Activated CD4-positive, alpha-beta T cell treated with anti-CD3 and anti-CD28 coated beads for 1 hour (primary cell): ENCODE results near the gene TKT.

ENCODE experiments used
- DNase-seq: peaks from one replicate; pipeline ENCODE4 v3.0.0-alpha.2; 2020

The TKT gene

DNA sequence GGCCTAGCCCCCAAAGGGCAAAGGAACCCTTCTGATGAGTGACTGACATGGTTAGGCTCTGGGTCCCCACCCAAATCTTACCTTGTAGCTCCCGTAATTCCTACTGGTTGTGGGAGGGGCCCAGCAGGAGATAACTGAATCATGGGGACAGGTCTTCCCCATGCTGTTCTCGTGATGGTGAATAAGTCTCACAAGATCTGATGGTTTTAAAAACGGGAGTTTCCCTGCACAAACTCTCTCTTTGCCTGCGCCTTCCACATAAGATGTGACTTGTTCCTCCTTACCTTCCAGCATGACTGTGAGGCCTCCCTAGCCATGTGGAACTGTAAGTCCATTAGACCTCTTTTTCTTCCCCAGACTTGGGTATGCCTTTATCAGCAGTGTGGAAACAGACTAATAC, 16.9 kb downstream of the TKT start:
- no peak for DNase-seq

DNA sequence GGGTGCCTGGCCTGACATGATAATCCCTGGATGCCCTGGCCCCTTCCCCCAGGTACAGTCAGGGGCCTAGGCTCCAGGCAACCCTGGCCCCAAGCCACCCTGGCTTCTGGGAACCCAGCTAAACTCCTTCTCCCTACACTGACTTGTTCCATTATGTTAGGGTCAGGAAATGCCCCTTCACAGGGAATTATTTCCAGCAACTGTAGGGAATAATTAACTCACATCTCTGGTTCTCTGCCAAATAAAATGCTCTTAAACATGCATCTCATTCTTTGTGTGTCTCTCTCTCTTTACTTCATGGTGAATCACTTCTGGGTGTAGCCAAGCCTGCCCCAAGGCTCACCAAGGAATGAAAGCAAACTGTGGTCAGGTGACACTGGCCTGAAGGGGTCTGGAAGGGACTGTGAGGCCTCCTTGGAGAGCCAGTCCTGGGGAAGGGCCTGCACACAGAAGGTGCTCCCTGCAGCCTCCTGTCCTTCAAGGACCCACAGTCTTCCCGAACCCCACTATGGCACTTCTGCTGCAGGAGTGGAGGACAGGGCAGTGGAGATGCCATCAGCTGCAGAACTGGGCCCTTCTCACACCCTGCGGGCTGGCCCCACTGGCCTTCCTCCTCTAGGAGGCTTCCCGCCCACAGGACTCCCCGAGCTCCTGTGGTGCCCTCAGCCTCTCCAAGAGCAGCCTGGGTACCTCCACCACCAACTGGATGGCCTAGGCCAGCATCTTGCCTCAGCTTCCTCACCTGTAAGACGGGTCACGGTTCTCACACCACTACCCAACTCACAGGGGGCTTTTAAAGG, 17.6 kb downstream of the TKT start:
- no peak for DNase-seq

DNA sequence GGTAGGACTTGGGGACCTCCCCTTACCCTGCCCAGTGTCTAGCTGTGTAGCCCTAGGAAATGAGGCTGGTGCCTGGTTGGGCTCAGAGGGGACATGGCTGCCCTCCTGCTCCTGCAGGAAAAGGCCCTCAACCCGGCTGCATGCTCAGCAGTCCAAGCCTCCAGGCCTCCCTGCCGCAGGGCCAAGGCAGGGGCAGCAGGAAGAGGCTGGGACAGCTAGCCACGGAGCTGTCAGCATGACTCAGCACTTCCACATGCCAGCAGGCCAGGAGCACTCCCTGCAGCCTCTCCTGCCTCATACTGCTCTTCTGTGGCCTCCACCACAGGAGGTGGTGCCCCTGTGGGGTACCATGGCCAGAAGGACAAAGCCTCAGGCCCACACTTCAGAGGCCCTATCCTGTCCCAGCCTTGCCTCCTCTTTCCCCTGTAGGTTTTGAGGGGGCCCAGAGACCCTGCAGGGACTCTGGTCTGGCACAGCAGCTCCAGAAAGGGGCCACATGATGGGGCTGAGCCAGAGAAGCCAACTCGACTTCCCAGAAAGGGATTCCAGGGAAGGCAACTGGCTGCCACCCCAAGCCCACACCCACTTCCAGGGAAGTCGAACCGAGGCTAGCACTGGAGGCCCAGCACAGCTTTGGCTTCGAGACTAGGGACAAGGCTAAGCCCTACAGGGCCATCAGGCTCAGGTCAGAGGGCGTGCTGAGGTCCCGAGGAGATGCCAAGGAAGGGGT, 19.5 kb downstream of the TKT start:
- DNase-seq = no peak

DNA sequence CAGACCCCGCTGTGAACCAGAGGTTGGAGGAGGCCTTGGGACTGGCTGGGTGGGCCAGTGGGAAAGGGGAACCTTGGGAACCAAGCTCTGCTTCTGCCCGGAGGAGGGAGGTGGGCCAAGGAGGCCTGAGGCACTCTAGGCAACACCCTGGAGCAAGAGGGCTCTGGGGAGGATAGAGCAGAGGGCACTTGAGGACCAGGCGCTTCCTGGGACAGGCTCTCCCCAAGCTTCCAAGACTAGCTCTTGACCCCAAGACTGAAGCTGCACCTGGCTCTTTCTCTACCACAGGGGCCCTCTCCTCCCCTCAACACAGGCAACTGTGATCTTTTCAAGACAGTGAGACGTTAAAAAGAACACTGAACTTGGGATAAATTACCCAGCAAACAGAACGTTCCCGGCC, 20.3 kb downstream of the TKT start:
- no peak for DNase-seq

DNA sequence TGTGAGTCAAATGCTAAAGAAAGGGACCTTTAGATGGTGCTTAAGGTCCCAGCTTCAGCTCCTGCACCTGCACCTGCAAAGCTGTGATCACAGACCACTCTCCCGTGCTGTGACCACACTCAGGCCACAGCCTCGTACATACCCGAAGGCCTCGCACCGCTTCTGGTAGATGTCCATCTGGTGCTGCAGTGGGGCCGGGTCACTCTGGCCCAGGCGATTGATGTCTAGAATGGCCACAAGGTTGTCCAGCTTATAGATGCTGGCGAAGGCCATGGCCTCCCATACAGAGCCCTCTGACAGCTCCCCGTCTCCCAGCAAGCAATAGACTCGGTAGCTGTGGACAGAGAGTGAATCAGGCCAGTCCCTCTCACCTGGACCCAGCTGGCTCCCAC, 21.0 kb downstream of the TKT start:
- no peak for DNase-seq

DNA sequence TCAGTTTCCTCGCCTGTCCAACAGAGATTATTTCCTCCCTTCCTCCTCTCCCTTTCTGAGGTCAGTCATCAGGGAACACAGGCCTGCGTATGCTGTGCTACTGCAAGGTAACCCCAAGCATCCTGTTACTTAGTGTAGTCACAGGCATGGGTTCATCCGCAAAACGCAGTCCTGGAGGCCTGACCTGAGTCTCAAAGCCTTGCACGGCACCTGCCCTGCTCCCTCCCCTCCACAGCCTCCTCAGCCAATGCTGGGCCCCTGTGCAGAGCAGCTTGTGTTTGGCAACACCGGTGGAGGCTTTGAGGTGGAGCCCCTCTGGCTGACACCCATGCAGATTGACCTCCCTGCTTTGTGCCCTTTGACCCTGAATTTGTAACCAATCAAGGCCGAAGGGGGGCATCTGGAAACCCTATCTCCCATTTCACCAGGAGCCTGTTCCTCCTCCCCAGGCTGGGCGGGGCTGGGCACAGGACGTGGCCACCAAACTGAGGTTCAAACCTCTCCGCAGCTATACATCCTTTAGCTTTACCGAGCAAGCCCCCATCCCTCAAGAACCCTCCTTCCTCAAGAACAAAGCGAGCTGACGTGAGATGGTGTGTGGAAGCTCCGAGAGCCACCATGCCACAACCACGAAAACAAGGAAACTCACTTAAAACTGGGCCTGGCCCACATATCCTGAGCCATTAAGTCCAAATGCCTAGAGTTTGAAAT, 21.5 kb downstream of the TKT start:
- no peak for DNase-seq

DNA sequence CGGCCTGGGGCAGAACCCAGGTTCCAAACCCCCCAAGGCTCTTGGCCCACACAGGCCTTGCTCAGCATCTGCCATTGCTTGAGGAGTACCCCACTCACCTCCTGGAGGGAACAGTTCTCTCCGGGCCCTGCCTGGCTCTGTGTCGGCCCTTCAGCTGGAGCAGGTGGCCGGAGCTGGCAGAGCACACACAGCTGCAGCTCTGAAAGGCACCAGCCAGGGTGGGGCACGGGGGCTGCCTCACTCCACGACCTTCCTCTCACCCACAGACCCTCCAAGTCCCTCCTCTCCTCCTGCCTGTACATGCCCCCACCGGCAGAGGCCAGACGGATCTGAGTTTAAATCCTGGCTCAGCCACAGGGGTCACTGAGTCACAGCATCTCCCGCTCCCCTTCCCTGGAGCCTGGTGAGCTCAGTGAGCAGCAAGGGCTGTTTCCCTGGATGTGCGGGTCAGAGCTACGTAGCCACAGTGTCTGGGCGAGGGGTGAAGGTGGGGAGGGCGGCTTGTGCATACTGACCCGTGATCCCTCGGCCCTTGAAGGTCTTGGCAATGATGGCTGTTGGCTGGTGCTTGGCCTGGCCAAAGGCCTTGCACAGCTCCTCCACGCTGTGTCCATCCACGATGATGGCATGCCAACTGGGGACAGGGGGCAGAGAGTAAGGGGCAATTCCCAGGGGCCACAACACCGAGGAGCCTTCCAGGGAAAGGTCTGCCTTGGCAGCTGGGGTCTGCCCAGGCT, 23.0 kb downstream of the TKT start:
- no peak for DNase-seq

DNA sequence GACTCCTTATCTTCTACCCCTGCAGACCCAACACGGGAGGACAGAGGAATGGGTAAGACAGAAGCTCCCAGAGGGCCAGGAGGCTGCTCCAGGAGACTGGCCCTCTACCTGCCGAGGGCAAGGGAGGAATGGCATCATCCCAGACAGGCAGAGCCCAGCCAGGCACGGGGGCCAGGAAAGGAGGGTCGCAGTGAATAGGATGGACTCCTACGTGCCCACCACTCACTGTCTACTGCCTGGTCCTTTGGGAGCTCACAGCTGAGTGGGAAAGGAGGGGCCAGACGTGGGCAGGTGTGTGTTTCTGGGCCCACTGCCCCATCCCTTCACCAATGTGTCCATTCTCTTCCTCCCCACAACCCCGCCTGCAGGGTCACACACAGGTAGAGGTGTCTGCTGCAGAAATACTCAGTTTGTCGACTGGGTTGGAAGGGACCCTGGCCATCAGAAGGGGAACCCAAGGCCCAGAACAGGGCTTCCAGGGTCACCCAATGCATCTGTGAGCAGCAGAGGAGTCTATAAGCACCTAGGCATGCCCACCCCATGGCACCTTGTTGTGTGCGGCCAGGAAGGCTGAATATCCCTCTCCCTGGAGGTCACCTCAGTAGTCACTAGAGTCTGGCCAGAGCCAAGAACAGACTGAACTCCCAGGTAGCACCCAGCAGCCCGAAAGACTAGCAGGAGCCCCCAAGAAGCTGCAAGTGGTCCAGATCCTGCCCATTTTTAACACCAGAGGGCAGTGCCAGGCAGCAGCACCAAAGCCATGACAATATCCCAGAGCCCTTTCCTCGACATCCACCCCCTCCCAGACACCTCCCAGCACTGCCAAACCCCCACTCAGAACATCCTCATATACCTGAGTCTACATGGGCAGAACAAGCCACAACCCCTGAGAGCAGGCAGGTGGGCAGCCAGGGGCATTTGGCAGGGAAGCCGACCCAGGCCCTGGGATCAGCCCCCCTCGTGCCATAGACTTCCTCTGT, 24.0 kb downstream of the TKT start:
- DNase-seq = no peak

DNA sequence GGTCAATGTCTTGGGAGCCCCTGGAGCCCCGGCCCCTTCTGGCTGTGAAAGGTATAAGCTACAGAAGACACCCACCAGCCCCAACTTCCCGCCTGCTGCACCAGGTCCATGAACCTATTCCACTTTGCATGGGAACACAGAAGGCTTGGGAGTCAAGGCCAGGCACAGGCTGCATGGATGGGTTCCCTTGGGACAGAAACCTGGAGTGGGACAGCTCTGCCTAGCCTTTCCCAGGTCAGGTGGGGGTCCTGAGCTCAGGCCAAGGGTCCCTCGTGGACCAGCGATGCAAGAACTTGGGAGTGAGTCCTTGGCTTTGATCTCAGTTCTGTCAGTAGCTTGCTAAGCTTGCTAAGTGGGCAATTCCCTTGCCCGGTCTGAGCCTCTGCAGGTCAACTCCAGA, 25.0 kb downstream of the TKT start:
- DNase-seq = no peak

DNA sequence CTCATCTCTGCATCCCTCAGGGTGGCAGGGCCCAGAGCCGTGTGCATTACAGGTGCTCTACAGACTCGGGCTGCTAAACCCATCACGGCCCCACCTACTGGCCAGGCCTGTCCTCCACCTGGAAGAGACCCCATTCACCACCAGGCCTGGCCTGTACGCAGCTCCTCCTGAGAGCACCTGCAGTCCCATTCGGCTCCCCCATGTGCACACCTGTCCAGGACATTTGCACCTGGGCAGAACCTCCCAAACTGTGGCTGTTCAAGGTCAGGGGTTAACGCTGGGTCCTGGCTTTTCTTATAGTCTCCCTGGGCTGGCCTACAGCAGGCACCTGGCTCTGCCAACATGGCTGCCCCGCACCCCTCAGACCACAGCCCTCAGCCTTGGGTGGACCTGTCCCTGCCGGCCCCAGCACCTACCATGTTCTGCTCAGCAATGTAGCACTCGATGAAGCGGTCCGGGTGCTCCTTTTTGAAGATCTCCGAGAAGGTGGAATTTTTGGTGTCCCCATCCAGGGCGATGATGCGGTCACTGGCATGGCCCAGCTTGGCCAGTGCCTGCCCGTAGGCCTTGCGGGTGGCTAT, 25.7 kb downstream of the TKT start:
- DNase-seq = no peak

DNA sequence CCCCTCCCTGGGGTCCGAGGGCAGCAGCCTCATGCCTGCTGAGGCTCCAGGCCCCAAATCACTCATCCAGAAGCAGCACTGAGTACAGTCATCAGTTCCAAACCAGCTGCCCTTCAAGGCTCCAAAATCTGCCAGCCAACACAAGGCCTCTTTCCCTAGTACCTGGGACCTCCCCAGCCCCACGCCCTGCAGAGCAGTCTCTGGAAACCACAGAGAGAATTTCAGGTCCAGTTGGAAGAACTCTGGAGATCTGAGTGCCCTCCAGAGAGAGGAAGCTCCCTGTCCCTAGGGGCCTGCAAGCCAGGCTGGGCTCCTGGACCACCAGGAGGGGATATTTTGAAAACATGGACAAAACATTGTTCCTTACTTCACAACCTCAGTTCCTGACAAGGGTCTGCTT, 26.2 kb downstream of the TKT start:
- DNase-seq = no peak

DNA sequence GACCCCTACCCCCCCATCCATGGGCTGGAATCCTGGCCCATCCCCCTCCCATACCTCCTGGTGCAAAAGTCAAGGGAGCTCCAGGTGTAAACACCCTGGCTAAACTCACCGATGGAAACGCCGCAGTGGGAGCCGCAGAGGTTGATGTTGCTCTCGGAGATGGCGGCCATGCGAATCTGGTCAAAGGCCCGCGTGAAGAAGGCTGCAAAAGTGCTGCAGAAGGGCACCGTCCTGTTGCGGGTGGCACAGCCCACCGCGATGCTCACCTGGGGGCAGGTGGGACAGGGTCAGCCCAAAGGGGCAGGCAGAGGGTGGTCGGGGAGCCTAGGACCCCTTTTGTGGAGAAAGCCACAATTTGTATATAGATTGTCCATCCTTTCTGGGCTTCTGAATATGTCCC, 26.7 kb downstream of the TKT start:
- no peak for DNase-seq

DNA sequence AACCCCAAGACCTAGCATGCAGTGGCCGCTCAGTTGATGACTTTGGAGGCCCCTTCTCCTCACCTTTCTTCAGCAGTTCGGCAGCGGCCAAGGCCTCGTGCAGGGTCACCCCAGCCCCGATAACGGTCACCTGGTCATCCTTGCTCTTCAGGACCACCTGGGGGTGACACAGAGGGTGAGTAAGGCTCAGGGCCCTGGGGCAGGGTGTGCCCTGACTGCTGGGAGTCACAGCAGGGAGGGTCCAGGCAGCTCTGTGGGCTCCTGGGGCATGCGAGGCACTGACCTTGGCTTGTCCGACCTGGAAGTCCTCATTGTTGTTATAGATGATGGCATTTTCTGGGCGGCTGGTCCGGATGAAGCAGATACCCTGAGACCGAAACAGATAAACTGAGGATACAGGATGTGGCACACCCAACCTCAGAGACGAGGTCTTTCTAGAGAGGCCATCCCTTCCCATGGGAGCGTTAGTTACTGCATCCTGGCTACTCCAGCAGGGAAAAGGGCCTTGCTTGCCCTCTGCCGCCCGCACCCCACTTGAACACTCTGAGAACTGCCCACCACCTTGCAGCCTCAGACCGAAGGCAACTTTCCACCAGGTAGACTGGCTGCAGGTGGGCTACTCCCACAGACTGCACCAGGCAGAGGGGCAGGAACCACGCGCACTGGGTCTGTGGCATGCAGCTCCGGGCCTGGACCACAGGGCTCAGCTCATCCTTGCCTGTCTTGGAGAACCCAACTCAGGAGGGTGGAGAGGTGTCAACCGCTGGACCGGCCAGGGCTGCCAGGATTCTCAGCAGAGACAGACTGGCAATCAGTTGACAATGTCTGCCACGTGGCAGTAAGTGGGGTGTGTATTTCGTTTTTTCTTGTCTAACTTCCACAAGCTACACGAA, 27.6 kb downstream of the TKT start:
- no peak for DNase-seq

DNA sequence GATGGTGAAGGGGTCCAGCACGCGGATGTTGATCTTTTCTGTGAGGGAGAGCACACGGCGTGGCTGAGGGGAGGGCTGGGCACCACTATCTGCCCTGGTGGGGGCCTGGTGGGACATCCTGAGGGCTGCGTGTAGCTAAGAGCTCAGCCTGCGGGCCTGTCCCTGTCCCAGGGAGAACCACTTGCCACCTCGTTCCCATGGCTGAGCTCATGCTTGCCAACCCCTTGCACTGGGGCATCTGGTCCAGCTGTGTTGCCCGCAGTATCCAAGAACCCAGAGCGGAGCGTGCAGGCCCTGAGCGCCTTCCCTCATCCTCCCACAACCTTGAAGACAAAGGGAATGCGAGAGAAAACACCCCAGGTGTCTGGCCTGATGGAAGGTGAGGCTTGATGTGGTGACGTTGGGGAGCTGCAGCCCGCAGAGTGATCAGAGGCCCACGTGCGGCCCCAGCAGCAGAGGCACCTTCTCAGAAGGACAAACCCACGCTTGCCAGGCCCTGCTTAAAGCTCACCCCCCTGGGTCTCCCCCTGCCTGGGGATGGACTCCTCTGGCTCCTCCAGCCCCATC, 28.9 kb downstream of the TKT start:
- no peak for DNase-seq

DNA sequence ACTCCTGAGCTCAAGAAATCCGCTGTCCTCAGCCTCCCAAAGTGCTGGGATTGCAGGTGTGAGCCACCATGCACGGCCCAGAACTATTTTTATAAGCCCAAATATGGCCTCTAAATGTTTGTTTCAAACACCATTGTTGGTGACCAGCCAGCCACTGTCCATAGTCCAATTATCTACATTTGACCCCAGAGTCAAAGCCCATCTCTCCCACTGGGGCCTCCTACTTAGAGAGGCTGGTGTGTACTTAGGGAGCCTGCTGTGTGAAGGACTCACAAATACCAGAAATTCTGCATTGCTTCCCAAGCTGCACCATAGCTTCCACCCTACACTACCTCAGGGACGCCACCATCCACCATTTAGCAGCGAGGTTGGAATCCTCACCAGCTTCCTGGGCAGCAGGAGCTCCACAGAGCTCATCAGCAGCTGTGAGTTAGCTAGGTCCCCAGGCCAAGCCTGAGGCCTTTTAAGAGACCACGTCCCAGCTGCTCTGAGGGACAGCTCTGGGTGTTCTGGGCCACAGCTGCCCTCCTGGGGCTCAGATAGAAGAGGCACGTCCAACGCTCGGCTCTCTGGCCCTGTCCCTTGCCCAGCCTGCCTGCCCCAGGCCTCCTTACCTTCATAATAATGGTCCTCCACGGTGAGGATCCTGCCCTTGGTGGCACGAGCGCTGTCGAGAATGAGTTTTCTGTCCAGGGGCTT, 29.5 kb downstream of the TKT start:
- DNase-seq = no peak

DNA sequence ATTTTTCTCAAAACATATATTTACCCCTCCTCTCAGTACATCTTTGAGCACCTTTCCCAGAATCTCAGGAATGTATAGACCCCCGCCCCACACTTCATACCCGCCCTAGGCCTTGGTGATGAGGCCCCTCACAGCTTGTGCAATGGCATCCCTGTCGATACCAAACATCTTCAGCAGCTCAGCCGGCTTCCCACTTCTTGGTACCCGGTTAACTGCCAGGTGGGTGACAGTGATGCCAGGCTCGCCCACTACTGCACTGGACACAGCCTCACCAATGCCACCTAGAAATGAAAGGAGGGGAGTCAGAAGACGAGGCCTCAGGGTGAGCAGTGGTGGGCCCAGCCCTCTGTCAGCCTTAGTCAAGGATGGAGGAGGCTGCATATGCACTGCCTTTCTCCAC, 30.2 kb downstream of the TKT start:
- no peak for DNase-seq

DNA sequence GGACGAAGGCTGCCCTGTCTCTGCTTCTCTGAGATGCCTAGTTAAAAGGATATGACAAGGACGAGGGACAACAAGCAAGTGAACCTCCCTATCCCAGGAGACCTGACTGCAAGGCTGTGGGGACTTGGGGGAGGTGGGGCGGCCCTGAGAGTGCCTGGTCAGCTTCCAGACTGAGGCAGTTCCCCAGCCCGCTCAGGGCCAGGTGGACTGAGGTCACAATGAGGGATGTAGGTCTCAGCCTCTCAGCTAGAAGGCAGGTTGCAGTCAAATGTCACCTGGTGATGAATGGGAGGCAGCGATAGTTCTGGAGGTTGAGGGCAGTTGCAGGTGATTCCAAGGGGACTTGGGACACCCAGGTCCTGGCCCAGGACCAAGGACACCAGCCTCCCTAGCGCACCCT, 30.6 kb downstream of the TKT start:
- no peak for DNase-seq

DNA sequence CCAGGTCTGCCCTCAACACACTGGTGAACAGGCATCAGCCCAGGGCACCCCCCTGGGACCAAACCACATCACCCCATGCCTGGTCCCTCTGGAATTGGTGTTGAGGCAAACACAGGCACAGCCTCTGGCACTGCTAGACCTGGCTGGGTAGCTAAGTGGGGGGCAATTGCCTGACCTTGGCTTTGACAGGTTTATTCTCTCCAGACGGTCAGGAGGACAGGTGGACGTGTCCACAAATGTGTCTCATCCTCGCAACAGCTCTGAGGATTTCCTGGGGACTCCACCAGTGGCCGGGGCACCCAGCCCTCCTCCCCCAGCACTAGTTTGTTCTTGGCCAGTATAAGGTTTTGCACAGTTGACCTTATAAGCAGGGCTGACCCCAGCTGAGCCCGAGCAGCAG, 31.3 kb downstream of the TKT start:
- no peak for DNase-seq

DNA sequence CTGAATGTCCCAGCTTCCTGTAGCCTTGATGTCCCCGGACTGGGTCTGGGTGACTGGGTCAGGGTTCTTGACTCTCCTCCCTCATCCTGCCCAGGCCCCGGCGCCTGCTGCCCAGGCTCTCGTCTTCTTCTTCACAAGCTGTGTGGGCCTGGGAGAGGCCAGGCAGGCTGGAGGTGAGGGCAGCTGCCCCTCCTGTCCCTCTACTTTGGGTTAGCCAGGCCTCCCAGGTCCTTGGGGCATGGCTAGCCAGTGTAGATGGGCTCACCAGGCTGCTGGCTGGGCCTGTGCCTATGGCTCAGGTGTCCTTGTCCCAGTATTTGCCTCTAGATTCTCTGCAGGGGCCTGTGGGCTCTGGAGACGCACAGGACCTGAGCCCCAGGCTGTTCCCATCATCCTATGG, 31.8 kb downstream of the TKT start:
- no peak for DNase-seq

DNA sequence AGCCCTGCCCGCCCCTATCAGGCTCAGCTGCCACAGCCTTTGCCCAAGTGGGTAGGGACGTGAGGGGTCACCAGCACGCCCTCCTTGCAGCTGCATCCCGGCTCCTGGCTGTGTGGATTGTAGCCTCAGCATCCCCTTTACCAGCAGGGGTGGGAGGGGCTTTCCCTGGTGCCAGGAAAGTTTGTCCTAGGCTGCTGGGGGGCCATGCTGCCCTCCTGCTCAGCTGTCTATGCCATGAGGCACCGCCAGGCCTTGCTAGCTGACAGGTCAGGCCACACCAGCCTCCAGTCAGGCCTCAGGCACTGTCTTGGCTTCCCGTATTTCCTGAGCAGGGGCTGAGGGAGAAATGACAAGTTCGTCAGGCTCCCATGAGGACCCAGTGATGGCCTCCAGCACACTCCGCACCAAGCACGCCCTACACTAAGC, 32.3 kb downstream of the TKT start:
- no peak for DNase-seq
